ENCODE data around the gene PEX1. TPM values are rescaled to one million over a fixed set of nuclear protein-coding genes. Genes with fewer than 3 reads are reported as not detected.
"Not testable (repeated sequence)": the region's sequence is repeated elsewhere in the genome, so short reads cannot be mapped to it uniquely, and the experiment has no call there.

The PEX1 gene
- total RNA-seq, 2 experiments from 2014 or later: 16.6 to 16.9 TPM

DNA sequence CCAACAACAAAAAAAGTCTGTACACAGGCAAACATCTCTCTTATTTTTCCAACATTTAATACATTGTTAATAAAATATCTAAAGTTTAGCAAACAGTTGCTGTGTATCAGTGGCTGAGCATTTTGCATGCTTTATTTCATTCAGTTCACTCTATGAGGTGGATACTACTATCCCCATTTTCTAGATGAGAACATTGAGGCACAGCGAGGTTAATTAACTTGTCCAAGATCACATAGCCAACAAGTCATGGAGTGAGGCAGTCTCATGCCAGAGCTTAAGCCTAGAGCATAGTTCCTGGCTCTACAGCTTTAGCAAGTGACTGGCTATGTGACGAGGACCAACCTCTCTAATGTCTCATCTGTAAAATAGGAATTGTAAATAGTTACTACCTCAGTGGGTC is 76.7 kb downstream of the PEX1 start:
- H3K4me1 Mint-ChIP-seq (ENCODE audit: low read depth): peaks cover 9% of the 10 kb centered on the region
- H3K4me3 Mint-ChIP-seq: no peak overlapping the region
- H3K36me3 Mint-ChIP-seq (ENCODE audit: low read depth): peaks cover 27% of the 10 kb centered on the region
- ChIA-PET CTCF (interaction anchor here (2.0 to 3.0 kb wide), 2 partner anchors 10 to 28 kb away, joined by 8 to 17 read pairs; no protein-coding TSS in a partner anchor), POLR2A (no interaction called here)
- intact Hi-C loops (cut with micrococcal nuclease): no loop called here
- no peaks in the 10 kb centered on the region for H3K27me3 Mint-ChIP-seq
- no peaks in the 10 kb centered on the region for H3K9me3 Mint-ChIP-seq
- no peak for ATAC-seq
- no peak overlapping the region for H3K27ac Mint-ChIP-seq
- TF ChIP-seq, protein P1, sequence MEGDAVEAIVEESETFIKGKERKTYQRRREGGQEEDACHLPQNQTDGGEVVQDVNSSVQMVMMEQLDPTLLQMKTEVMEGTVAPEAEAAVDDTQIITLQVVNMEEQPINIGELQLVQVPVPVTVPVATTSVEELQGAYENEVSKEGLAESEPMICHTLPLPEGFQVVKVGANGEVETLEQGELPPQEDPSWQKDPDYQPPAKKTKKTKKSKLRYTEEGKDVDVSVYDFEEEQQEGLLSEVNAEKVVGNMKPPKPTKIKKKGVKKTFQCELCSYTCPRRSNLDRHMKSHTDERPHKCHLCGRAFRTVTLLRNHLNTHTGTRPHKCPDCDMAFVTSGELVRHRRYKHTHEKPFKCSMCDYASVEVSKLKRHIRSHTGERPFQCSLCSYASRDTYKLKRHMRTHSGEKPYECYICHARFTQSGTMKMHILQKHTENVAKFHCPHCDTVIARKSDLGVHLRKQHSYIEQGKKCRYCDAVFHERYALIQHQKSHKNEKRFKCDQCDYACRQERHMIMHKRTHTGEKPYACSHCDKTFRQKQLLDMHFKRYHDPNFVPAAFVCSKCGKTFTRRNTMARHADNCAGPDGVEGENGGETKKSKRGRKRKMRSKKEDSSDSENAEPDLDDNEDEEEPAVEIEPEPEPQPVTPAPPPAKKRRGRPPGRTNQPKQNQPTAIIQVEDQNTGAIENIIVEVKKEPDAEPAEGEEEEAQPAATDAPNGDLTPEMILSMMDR (IDR thresholded peaks at IDR 0.05): no peak
- DNase-seq: no peak

DNA sequence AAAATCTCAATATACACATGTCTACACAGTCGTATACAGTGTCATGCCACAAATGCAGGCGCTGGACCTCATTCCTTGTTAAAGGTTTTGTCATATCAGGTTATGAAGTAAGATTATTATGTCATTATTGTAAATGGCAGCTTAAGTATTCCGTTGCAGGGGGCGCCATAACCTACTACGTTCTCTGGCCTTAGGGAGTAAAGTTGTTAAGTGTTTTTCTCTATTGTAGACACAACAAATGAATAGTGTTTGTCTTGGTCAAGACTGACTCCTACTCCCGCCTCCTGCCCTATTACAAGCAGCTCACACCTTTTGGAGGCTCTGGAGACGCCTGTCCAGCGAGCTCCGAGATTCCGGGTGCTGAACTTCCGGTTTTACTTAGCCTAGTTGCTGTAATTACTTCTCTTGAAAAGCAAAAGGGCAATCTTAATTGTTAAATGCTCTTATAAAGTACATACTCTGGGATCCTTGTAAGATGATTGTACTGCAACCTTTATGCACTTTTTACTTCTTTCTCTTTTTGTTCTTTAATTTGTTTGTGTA is 80.0 kb downstream of the PEX1 start:
- Mint-ChIP-seq H3K27ac (peak overlapping the region; percentile 85), H3K4me3 (peak overlapping the region; percentile 76), H3K9me3 (no peaks in the 10 kb centered on the region), H3K36me3 (ENCODE audit: low read depth) (peaks cover 13% of the 10 kb centered on the region), H3K27me3 (no peaks in the 10 kb centered on the region), H3K4me1 (ENCODE audit: low read depth) (peaks cover 18% of the 10 kb centered on the region)
- POLR2A ChIA-PET: interaction anchor here (0.6 to 2.3 kb wide), 12 partner anchors 10 to 495 kb away, joined by 3 to 10 read pairs (median 4); partner anchors contain the start of genes ANKIB1, CYP51A1 and KRIT1
- CTCF ChIA-PET: interaction anchor here (0.8 to 6.1 kb wide), 22 partner anchors 9 to 620 kb away, joined by 3 to 120 read pairs (median 6); partner anchors contain the start of genes ANKIB1, ERVW-1, KRIT1 and LRRD1
- DNase-seq (peak; percentile 81), ATAC-seq (peak; percentile 43)
- intact Hi-C loops (cut with micrococcal nuclease): loop anchor here (1.0 kb wide), 1 partner anchor 24 kb away; no protein-coding TSS in a partner anchor
- TF ChIP-seq, protein P1 (IDR thresholded peaks at IDR 0.05): peak; percentile 62

DNA sequence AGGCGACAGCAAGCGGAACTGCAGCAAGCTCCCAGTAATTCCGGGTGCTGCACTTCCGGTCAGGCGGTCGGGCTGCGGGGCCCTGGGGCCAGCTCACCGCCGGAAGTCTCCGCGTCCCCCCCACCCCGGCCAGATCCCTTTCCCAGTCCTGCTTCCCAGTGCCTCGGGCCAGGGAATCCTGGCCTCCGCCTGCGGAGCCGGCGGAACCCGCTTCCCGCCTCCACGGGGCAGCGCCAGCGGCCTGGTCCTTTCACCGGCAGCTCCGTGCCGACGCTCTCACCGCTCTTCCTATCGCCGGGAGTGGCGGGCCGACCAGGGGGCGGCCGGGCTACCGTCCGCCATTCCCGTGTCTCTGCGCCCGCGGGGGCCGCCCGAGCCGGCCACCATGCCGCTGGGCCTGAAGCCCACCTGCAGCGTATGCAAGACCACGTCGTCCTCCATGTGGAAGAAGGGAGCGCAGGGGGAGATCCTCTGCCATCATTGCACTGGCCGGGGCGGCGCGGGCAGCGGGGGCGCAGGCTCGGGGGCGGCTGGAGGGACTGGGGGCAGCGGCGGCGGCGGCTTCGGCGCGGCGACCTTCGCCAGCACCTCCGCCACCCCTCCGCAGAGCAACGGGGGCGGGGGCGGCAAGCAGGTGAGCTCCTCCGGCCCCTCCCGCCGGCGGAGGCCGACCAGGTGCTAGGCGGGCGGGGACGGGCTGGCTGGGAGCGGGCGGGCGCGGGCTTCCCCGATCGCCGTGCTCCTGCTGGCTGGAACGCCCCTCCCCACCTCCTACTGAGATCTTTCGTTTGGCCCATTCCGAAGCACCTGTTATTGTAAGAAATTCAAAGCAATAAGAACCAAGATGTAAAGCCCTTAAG is 80.7 kb downstream of the PEX1 start, which contains the start of gene GATAD1:
TSS of gene GATAD1 (plus strand) at position 138 of the 860 bp plus-strand sequence. CDS start at position 386, 248 bp downstream.
- H3K9me3 Mint-ChIP-seq: no peaks in the 10 kb centered on the region
- peaks cover 18% of the 10 kb centered on the region for H3K4me1 Mint-ChIP-seq (ENCODE audit: low read depth)
- ChIA-PET POLR2A (interaction anchor here (0.9 to 2.3 kb wide), 16 partner anchors 10 to 507 kb away, joined by 3 to 10 read pairs (median 4); partner anchors contain the start of genes AKAP9, ANKIB1, CYP51A1 and KRIT1), CTCF (interaction anchor here (0.7 to 6.1 kb wide), 37 partner anchors 10 to 619 kb away, joined by 3 to 120 read pairs (median 4); partner anchors contain the start of genes ANKIB1, CYP51A1, ERVW-1 and KRIT1)
- intact Hi-C loops (cut with micrococcal nuclease): loop anchor here (1.0 kb wide), 1 partner anchor 23 kb away; no protein-coding TSS in a partner anchor
- H3K36me3 Mint-ChIP-seq (ENCODE audit: low read depth): peaks cover 13% of the 10 kb centered on the region
- DNase-seq (peak; percentile 86), ATAC-seq (peak; percentile 92)
- H3K27ac Mint-ChIP-seq: peak within 1 kb of the TSS; percentile 93
- H3K4me3 Mint-ChIP-seq: peak within 1 kb of the TSS; percentile 76
- H3K27me3 Mint-ChIP-seq: no peaks in the 10 kb centered on the region
- TF ChIP-seq, protein P1 (IDR thresholded peaks at IDR 0.05): no peak

DNA sequence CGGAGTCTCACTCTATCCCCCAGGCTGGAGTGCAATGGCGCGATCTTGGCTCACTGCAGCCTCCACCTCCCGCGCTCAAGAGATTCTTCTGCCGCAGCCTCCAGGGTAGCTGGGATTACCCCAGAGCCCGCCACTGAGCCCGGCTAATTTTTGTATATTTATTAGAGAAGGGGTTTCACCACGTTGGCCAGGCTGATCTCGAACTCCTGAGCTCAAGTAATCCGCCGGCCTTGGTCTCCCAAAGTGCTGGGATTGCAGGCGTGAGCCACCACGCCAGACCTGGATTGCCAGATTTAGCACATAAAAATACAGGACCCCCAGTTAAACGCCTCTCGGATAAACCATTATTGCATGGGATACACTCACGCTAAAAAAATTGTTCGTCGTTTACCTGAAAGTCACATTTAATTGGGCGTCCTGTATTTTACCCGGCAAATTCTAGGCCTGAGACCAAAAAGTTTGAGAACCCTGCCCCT is 81.4 kb downstream of the PEX1 start:
- peak; percentile 10 for DNase-seq
- no peaks in the 10 kb centered on the region for H3K9me3 Mint-ChIP-seq
- TF ChIP-seq, protein P1 (IDR thresholded peaks at IDR 0.05): peak; percentile 90
- intact Hi-C loops (cut with micrococcal nuclease): no loop called here
- no peaks in the 10 kb centered on the region for H3K27me3 Mint-ChIP-seq
- ChIA-PET CTCF (interaction anchor here (0.7 to 6.1 kb wide), 36 partner anchors 9 to 1357 kb away, joined by 3 to 120 read pairs (median 4); partner anchors contain the start of genes ANKIB1, CYP51A1, ERVW-1 and KRIT1), POLR2A (interaction anchor here (0.7 to 2.3 kb wide), 13 partner anchors 9 to 506 kb away, joined by 3 to 9 read pairs (median 4); partner anchors contain the start of genes AKAP9, ANKIB1, CYP51A1 and KRIT1)
- H3K27ac Mint-ChIP-seq: peak overlapping the region; percentile 93
- ATAC-seq: no peak
- peak overlapping the region; percentile 76 for H3K4me3 Mint-ChIP-seq
- H3K36me3 Mint-ChIP-seq (ENCODE audit: low read depth): peaks cover 13% of the 10 kb centered on the region
- H3K4me1 Mint-ChIP-seq (ENCODE audit: low read depth): peaks cover 18% of the 10 kb centered on the region

DNA sequence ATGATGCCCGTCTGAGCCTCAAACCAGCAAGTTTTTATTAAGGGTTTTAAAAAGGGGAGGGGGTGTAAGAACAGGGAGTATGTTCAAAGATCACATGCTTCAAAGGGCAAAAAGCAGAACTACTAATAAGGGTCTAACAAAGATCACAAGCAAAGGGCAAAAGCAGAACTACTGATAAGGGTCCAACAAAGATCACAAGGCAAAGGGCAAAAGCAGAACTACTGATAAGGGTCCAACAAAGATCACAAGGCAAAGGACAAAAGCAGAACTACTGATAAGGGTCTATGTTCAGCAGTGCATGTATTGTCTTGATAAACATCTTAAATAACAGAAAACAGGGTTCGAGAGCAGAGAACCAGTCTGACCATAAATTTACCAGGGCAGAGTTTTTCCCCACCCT is 85.6 kb downstream of the PEX1 start:
- H3K27me3 Mint-ChIP-seq; H3K27ac Mint-ChIP-seq; H3K36me3 Mint-ChIP-seq (ENCODE audit: low read depth); H3K4me3 Mint-ChIP-seq; CTCF ChIA-PET; H3K9me3 Mint-ChIP-seq; POLR2A ChIA-PET; ATAC-seq; intact Hi-C loops (cut with micrococcal nuclease); DNase-seq: not testable (repeated sequence)
- peaks cover 13% of the 10 kb centered on the region for H3K4me1 Mint-ChIP-seq (ENCODE audit: low read depth)
